Measurements from ENCODE around the gene STRIP2. TPM values are rescaled to one million over a fixed set of nuclear protein-coding genes. Genes with fewer than 3 reads are reported as not detected.

STRIP2 gene
- total and polyA plus RNA-seq, 2 experiments from 2014 or later = 4.7 to 10.6 TPM

DNA sequence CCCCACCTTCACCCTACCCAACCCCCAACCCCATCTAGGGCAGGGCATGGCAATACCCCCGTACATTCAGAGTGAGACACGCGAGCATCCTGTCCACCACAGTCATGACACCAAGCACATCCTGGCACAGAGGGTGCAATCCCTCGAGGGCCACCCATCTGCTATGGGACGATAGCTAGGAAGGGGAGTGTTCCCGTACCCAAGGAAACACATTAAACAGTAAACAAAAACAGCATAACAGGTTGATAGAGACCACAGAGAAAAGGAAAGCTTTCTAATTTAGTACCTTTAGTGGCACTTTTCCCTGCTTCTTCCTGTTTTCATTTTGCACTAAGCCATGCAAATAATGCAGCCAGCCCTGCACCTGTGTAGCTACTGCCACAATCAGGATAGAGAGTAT is 65.8 kb downstream of the STRIP2 start (continued):
- TF ChIP-seq, protein P1, sequence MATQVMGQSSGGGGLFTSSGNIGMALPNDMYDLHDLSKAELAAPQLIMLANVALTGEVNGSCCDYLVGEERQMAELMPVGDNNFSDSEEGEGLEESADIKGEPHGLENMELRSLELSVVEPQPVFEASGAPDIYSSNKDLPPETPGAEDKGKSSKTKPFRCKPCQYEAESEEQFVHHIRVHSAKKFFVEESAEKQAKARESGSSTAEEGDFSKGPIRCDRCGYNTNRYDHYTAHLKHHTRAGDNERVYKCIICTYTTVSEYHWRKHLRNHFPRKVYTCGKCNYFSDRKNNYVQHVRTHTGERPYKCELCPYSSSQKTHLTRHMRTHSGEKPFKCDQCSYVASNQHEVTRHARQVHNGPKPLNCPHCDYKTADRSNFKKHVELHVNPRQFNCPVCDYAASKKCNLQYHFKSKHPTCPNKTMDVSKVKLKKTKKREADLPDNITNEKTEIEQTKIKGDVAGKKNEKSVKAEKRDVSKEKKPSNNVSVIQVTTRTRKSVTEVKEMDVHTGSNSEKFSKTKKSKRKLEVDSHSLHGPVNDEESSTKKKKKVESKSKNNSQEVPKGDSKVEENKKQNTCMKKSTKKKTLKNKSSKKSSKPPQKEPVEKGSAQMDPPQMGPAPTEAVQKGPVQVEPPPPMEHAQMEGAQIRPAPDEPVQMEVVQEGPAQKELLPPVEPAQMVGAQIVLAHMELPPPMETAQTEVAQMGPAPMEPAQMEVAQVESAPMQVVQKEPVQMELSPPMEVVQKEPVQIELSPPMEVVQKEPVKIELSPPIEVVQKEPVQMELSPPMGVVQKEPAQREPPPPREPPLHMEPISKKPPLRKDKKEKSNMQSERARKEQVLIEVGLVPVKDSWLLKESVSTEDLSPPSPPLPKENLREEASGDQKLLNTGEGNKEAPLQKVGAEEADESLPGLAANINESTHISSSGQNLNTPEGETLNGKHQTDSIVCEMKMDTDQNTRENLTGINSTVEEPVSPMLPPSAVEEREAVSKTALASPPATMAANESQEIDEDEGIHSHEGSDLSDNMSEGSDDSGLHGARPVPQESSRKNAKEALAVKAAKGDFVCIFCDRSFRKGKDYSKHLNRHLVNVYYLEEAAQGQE (IDR thresholded peaks at IDR 0.05; ENCODE audit: unreplicated experiment) = no peak
- TF ChIP-seq, protein P2, sequence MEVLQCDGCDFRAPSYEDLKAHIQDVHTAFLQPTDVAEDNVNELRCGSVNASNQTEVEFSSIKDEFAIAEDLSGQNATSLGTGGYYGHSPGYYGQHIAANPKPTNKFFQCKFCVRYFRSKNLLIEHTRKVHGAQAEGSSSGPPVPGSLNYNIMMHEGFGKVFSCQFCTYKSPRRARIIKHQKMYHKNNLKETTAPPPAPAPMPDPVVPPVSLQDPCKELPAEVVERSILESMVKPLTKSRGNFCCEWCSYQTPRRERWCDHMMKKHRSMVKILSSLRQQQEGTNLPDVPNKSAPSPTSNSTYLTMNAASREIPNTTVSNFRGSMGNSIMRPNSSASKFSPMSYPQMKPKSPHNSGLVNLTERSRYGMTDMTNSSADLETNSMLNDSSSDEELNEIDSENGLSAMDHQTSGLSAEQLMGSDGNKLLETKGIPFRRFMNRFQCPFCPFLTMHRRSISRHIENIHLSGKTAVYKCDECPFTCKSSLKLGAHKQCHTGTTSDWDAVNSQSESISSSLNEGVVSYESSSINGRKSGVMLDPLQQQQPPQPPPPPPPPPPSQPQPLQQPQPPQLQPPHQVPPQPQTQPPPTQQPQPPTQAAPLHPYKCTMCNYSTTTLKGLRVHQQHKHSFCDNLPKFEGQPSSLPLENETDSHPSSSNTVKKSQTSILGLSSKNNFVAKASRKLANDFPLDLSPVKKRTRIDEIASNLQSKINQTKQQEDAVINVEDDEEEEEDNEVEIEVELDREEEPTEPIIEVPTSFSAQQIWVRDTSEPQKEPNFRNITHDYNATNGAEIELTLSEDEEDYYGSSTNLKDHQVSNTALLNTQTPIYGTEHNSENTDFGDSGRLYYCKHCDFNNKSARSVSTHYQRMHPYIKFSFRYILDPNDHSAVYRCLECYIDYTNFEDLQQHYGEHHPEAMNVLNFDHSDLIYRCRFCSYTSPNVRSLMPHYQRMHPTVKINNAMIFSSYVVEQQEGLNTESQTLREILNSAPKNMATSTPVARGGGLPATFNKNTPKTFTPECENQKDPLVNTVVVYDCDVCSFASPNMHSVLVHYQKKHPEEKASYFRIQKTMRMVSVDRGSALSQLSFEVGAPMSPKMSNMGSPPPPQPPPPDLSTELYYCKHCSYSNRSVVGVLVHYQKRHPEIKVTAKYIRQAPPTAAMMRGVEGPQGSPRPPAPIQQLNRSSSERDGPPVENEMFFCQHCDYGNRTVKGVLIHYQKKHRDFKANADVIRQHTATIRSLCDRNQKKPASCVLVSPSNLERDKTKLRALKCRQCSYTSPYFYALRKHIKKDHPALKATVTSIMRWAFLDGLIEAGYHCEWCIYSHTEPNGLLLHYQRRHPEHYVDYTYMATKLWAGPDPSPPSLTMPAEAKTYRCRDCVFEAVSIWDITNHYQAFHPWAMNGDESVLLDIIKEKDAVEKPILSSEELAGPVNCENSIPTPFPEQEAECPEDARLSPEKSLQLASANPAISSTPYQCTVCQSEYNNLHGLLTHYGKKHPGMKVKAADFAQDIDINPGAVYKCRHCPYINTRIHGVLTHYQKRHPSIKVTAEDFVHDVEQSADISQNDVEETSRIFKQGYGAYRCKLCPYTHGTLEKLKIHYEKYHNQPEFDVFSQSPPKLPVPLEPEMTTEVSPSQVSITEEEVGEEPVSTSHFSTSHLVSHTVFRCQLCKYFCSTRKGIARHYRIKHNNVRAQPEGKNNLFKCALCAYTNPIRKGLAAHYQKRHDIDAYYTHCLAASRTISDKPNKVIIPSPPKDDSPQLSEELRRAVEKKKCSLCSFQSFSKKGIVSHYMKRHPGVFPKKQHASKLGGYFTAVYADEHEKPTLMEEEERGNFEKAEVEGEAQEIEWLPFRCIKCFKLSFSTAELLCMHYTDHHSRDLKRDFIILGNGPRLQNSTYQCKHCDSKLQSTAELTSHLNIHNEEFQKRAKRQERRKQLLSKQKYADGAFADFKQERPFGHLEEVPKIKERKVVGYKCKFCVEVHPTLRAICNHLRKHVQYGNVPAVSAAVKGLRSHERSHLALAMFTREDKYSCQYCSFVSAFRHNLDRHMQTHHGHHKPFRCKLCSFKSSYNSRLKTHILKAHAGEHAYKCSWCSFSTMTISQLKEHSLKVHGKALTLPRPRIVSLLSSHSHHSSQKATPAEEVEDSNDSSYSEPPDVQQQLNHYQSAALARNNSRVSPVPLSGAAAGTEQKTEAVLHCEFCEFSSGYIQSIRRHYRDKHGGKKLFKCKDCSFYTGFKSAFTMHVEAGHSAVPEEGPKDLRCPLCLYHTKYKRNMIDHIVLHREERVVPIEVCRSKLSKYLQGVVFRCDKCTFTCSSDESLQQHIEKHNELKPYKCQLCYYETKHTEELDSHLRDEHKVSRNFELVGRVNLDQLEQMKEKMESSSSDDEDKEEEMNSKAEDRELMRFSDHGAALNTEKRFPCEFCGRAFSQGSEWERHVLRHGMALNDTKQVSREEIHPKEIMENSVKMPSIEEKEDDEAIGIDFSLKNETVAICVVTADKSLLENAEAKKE (CRISPR knock-in tag; IDR thresholded peaks at IDR 0.05) = no peak
- TF ChIP-seq ZNF114 (CRISPR knock-in tag; IDR thresholded peaks at IDR 0.05) (no peak), EZH2 (IDR thresholded peaks at IDR 0.05; ENCODE audit: low read depth, unreplicated experiment) (no peak)
